Measurements from ENCODE around the gene RFX7. TPM values are rescaled to one million over a fixed set of nuclear protein-coding genes. Genes with fewer than 3 reads are reported as not detected.

Gene RFX7
- total and polyA plus RNA-seq, 10 donors = 2.7 to 30.2 (median 20.9) TPM

- no peak for DNase-seq
- Histone ChIP-seq H3K4me1 (no peaks in the 10 kb centered on the region), H3K9me3 (peaks cover 3 to 74% (median 63%) of the 10 kb centered on the region in 8 donors), H3K36me3 (peaks cover 0 to 48% (median 1%) of the 10 kb centered on the region in 6 donors), H3K27ac (no peak overlapping the region), H3K27me3 (replicated peaks in 1 of 7) (no peaks in the 10 kb centered on the region), H3K4me3 (no peak overlapping the region)
- intact Hi-C loops (cut with DNase I; ENCODE audit: low total_unique reads) = no loop called here
- WGBS, 5 donors = 92 to 98% (median 93%) methylated on average over 1 of the region's 1 CpG
- no peak for TF ChIP-seq POLR2A (IDR thresholded peaks at IDR 0.05)
- no peak for TF ChIP-seq POLR2AphosphoS5 (IDR thresholded peaks at IDR 0.05)
- TF ChIP-seq CTCF (IDR thresholded peaks at IDR 0.05 in 8 of 11, conservative IDR thresholded peaks at IDR 0.05 in 3 of 11) = no peak
Measured at GRCh38 chr15:56225520-56225919, 18.2 kb downstream of the RFX7 start.

- Histone ChIP-seq H3K4me1 (no peaks in the 10 kb centered on the region), H3K9me3 (peaks cover 0 to 48% (median 35%) of the 10 kb centered on the region in 8 donors), H3K27me3 (replicated peaks in 1 of 7) (no peaks in the 10 kb centered on the region), H3K27ac (no peak overlapping the region), H3K4me3 (no peak overlapping the region), H3K36me3 (peaks cover 0 to 16% (median 0%) of the 10 kb centered on the region in 6 donors)
- intact Hi-C loops (cut with DNase I; ENCODE audit: low total_unique reads) = no loop called here
- 95 to 99% (median 97%) methylated on average over 3 of the region's 3 CpGs for WGBS, 5 donors
- TF ChIP-seq POLR2AphosphoS5 (IDR thresholded peaks at IDR 0.05) (no peak), CTCF (IDR thresholded peaks at IDR 0.05 in 8 of 11, conservative IDR thresholded peaks at IDR 0.05 in 3 of 11) (no peak), POLR2A (IDR thresholded peaks at IDR 0.05) (no peak)
- DNase-seq = no peak
Measured at GRCh38 chr15:56222302-56222701, 21.4 kb downstream of the RFX7 start.

GRCh38 chr15:56217341-56217740 lies 26.3 kb downstream of the RFX7 start:
- Histone ChIP-seq H3K4me3 (no peak overlapping the region), H3K27me3 (replicated peaks in 1 of 7) (no peaks in the 10 kb centered on the region), H3K36me3 (peaks cover 0 to 10% (median 0%) of the 10 kb centered on the region in 6 donors), H3K9me3 (peaks cover 0 to 45% (median 26%) of the 10 kb centered on the region in 8 donors), H3K4me1 (no peaks in the 10 kb centered on the region), H3K27ac (no peak overlapping the region)
- TF ChIP-seq POLR2AphosphoS5 (IDR thresholded peaks at IDR 0.05) = no peak
- TF ChIP-seq CTCF (IDR thresholded peaks at IDR 0.05 in 8 of 11, conservative IDR thresholded peaks at IDR 0.05 in 3 of 11) = no peak
- TF ChIP-seq POLR2A (IDR thresholded peaks at IDR 0.05) = no peak
- intact Hi-C loops (cut with DNase I; ENCODE audit: low total_unique reads) = no loop called here
- DNase-seq = no peak

GRCh38 chr15:56215769-56216168 lies 27.9 kb downstream of the RFX7 start:
- no peak for DNase-seq
- no peak overlapping the region for H3K27ac ChIP-seq
- H3K27me3 ChIP-seq (replicated peaks in 1 of 7) = no peaks in the 10 kb centered on the region
- no peaks in the 10 kb centered on the region for H3K4me1 ChIP-seq
- H3K9me3 ChIP-seq = peaks cover 0 to 54% (median 36%) of the 10 kb centered on the region in 8 donors
- TF ChIP-seq CTCF (IDR thresholded peaks at IDR 0.05 in 8 of 11, conservative IDR thresholded peaks at IDR 0.05 in 3 of 11) (no peak), POLR2A (IDR thresholded peaks at IDR 0.05) (no peak), POLR2AphosphoS5 (IDR thresholded peaks at IDR 0.05) (no peak)
- intact Hi-C loops (cut with DNase I; ENCODE audit: low total_unique reads) = no loop called here
- H3K4me3 ChIP-seq = no peak overlapping the region
- H3K36me3 ChIP-seq = peaks cover 0 to 17% (median 0%) of the 10 kb centered on the region in 6 donors
- 83 to 93% (median 89%) methylated on average over 1 of the region's 1 CpG for WGBS, 5 donors

Data from spleen (tissue), 11 donors.